ENCODE measurements around the gene LSM14A.

DNA sequence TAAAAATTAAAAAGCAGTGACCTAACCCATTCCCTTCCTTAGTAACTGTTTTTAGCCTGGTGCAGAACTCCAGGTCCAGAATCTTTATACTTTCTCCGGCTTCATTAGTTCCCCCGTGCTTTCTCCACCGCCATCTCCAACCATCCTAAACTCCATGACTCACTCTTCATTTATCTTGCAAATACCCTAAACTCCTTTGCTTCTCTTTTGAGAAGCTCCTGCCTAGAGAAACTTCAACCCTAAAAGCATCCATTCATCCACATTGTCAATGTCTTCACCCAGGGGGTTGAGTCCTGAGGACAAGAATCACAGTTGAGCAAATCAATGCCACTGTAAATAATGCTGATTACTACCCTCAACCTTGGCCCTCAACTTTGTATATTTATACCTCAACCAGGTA lies 65.0 kb downstream of the LSM14A start:
- TF ChIP-seq, protein P1, sequence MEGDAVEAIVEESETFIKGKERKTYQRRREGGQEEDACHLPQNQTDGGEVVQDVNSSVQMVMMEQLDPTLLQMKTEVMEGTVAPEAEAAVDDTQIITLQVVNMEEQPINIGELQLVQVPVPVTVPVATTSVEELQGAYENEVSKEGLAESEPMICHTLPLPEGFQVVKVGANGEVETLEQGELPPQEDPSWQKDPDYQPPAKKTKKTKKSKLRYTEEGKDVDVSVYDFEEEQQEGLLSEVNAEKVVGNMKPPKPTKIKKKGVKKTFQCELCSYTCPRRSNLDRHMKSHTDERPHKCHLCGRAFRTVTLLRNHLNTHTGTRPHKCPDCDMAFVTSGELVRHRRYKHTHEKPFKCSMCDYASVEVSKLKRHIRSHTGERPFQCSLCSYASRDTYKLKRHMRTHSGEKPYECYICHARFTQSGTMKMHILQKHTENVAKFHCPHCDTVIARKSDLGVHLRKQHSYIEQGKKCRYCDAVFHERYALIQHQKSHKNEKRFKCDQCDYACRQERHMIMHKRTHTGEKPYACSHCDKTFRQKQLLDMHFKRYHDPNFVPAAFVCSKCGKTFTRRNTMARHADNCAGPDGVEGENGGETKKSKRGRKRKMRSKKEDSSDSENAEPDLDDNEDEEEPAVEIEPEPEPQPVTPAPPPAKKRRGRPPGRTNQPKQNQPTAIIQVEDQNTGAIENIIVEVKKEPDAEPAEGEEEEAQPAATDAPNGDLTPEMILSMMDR (IDR thresholded peaks at IDR 0.05), result no peak
- TF ChIP-seq EP300 (IDR thresholded peaks at IDR 0.05), result no peak
